GM18907 (cell line): ENCODE measurements around the gene VSTM2A.

ENCODE experiments used
- ATAC-seq: cut with Tn5 transposase; IDR thresholded peaks from one replicate; pipeline ENCODE4 v1.9.1; 2021; ENCODE audit warnings: mild to moderate bottlenecking, moderate library complexity; ENCODE audit not compliant: unreplicated experiment

Gene VSTM2A

DNA sequence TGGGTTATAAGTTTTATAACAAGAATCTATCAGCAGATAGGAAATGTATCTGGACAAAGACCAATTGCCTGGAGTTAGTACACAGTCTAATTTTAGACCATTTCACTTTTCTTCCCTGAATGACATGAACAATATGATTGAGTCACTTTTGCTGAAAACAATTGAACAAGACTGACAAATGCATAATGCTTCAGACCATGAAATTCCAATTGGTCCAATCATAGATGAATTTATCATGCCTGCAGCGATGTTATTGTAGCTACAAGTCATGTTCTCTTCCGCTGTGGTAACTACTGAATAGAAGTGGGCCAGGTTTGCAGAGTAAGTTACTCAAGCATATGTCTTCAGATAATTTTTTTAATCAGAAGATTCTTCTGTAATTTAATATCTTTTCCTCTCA lies 73.4 kb downstream of the VSTM2A start:
- ATAC-seq, result no peak
